ENCODE measurements around the gene RAB12.

The RAB12 gene

GRCh38 chr18:8627540-8627939 lies 18.3 kb downstream of the RAB12 start:
- Histone ChIP-seq H3K27ac (no peak overlapping the region), H3K4me1 (peaks cover 0 to 56% (median 17%) of the 10 kb centered on the region in 4 donors), H3K27me3 (no peaks in the 10 kb centered on the region), H3K4me3 (no peak overlapping the region), H3K9me3 (no peaks in the 10 kb centered on the region), H3K36me3 (peaks cover 0 to 35% (median 0%) of the 10 kb centered on the region in 3 donors)
- TF ChIP-seq CTCF (IDR thresholded peaks at IDR 0.05): no peak
- no peak for DNase-seq
- intact Hi-C loops (cut with DNase I; ENCODE audit: low total_unique reads): no loop called here

GRCh38 chr18:8629602-8630001 lies 20.4 kb downstream of the RAB12 start:
- Histone ChIP-seq H3K36me3 (peaks cover 15 to 51% (median 16%) of the 10 kb centered on the region in 3 donors), H3K4me3 (no peak overlapping the region), H3K9me3 (no peaks in the 10 kb centered on the region), H3K27ac (no peak overlapping the region), H3K4me1 (peaks cover 0 to 41% (median 11%) of the 10 kb centered on the region in 4 donors), H3K27me3 (no peaks in the 10 kb centered on the region)
- no peak for DNase-seq
- intact Hi-C loops (cut with DNase I; ENCODE audit: low total_unique reads): no loop called here
- no peak for TF ChIP-seq CTCF (IDR thresholded peaks at IDR 0.05)

GRCh38 chr18:8630546-8630945 lies 21.3 kb downstream of the RAB12 start:
- DNase-seq: no peak
- intact Hi-C loops (cut with DNase I; ENCODE audit: low total_unique reads): no loop called here
- H3K27me3 ChIP-seq: no peaks in the 10 kb centered on the region
- H3K4me1 ChIP-seq: peaks cover 0 to 41% (median 11%) of the 10 kb centered on the region in 4 donors
- H3K4me3 ChIP-seq: no peak overlapping the region
- H3K27ac ChIP-seq: no peak overlapping the region
- no peaks in the 10 kb centered on the region for H3K9me3 ChIP-seq
- no peak for TF ChIP-seq CTCF (IDR thresholded peaks at IDR 0.05)
- peaks cover 23 to 51% (median 26%) of the 10 kb centered on the region in 3 donors for H3K36me3 ChIP-seq

GRCh38 chr18:8631265-8631664 lies 22.0 kb downstream of the RAB12 start:
- TF ChIP-seq CTCF (IDR thresholded peaks at IDR 0.05): no peak
- Histone ChIP-seq H3K27ac (no peak overlapping the region), H3K9me3 (no peaks in the 10 kb centered on the region), H3K4me3 (no peak overlapping the region), H3K36me3 (peaks cover 29 to 51% (median 33%) of the 10 kb centered on the region in 3 donors), H3K4me1 (peaks cover 0 to 41% (median 11%) of the 10 kb centered on the region in 4 donors), H3K27me3 (no peaks in the 10 kb centered on the region)
- intact Hi-C loops (cut with DNase I; ENCODE audit: low total_unique reads): no loop called here
- DNase-seq: no peak

GRCh38 chr18:8632386-8632785 lies 23.1 kb downstream of the RAB12 start:
- no peaks in the 10 kb centered on the region for H3K27me3 ChIP-seq
- intact Hi-C loops (cut with DNase I; ENCODE audit: low total_unique reads): no loop called here
- TF ChIP-seq CTCF (IDR thresholded peaks at IDR 0.05): no peak
- no peak overlapping the region for H3K4me3 ChIP-seq
- H3K4me1 ChIP-seq: peaks cover 0 to 32% (median 10%) of the 10 kb centered on the region in 4 donors
- DNase-seq: no peak
- H3K9me3 ChIP-seq: no peaks in the 10 kb centered on the region
- H3K36me3 ChIP-seq: peaks cover 40 to 53% (median 43%) of the 10 kb centered on the region in 3 donors
- H3K27ac ChIP-seq: no peak overlapping the region

GRCh38 chr18:8634508-8634907 lies 25.3 kb downstream of the RAB12 start:
- no peak overlapping the region for H3K27ac ChIP-seq
- intact Hi-C loops (cut with DNase I; ENCODE audit: low total_unique reads): no loop called here
- DNase-seq: no peak
- no peak overlapping the region for H3K4me3 ChIP-seq
- peaks cover 0 to 11% (median under 1%) of the 10 kb centered on the region in 4 donors for H3K4me1 ChIP-seq
- no peaks in the 10 kb centered on the region for H3K27me3 ChIP-seq
- TF ChIP-seq CTCF (IDR thresholded peaks at IDR 0.05): no peak
- no peaks in the 10 kb centered on the region for H3K9me3 ChIP-seq
- H3K36me3 ChIP-seq: peaks cover 59 to 71% (median 59%) of the 10 kb centered on the region in 3 donors

All from tibial artery (tissue), 4 donors.